Endothelial cell of umbilical vein (primary cell): Measurements from ENCODE around the gene OPRM1. TPM values are rescaled to one million over a fixed set of nuclear protein-coding genes. Genes with fewer than 3 reads are reported as not detected.

Experiments
- BruUV-seq: library from RNA; stranded (reverse); fragments of 400-500 nt; replicated peaks from 2 replicates; lab custom pipeline; 2021; lab: Mats Ljungman, UMichigan
- CTCF ChIA-PET: fragments of 300-600, 350-600 bp; sonication (Branson Sonifier 250); formaldehyde crosslinking; loops from one replicate; lab custom pipeline; 2021; ENCODE audit warnings: antibody characterized with exemption, inconsistent platforms; lab: Charles Lee
- POLR2A ChIA-PET: fragments of 300-600, 350-600 bp; sonication (Branson Sonifier 250); formaldehyde crosslinking; loops from one replicate; lab custom pipeline; 2021; ENCODE audit warnings: antibody characterized with exemption, inconsistent platforms; lab: Charles Lee
- DNase-seq: peaks from one replicate; pipeline ENCODE4 v3.0.0-alpha.2; 2011; ENCODE audit warnings: low read depth, low spot score
- FAIRE-seq: peaks from 2 replicates; lab custom pipeline; 2011; peaks lifted over from hg19 to GRCh38; lab: Jason Lieb, UNC
- H2AFZ ChIP-seq: 2 replicates; pipeline ENCODE4 v1.6.0; 2012; ENCODE audit warnings: low read depth, low read length, control low read depth, inconsistent platforms
- H3K27ac ChIP-seq: 2 replicates; pipeline ENCODE4 v1.5.1; 2011; ENCODE audit warnings: low read depth, mild to moderate bottlenecking, control low read depth, low read length, moderate library complexity; ENCODE audit not compliant: insufficient read depth
- H3K27me3 ChIP-seq, 2 experiments: 2 replicates each; pipeline versions ENCODE4 v1.6.0 to v1.6.1; 2011; ENCODE audit warnings: low read length in 2 of 2, mixed read lengths in 1 of 2; ENCODE audit not compliant: control insufficient read depth in 2 of 2, insufficient read depth in 2 of 2
- H3K36me3 ChIP-seq, 2 experiments: 2 replicates in 1 of 2; 3 replicates in 1 of 2; pipeline ENCODE4 v1.5.1; 2011; ENCODE audit warnings: low read length in 2 of 2, mild to moderate bottlenecking in 1 of 2, moderate library complexity in 1 of 2; ENCODE audit not compliant: control insufficient read depth in 2 of 2, insufficient read depth in 2 of 2; ENCODE audit errors: extremely low read depth in 1 of 2
- H3K4me1 ChIP-seq: 3 replicates; pipeline ENCODE4 v1.5.1; 2011; ENCODE audit warnings: mild to moderate bottlenecking, low read length; ENCODE audit not compliant: control insufficient read depth, insufficient read depth; ENCODE audit errors: extremely low read depth
- H3K4me2 ChIP-seq: 2 replicates; pipeline ENCODE4 v1.6.1; 2011; ENCODE audit warnings: low read length, control low read depth, mixed read lengths; ENCODE audit not compliant: insufficient read depth
- H3K4me3 ChIP-seq, 3 experiments: fragments of 200-600 bp in 1 of 3; sonication (generic), shearing (Covaris generic) in 1 of 3; replicated peaks in 1 of 3; 2 replicates each; pipeline ENCODE4 v1.5.1; 2011 to 2016; ENCODE audit warnings: control low read depth in 3 of 3, low read length in 3 of 3, mild to moderate bottlenecking in 2 of 3, inconsistent platforms in 1 of 3, low read depth in 1 of 3, moderate library complexity in 1 of 3; ENCODE audit not compliant: insufficient read depth in 1 of 3
- H3K79me2 ChIP-seq: 2 replicates; pipeline ENCODE4 v1.6.0; 2012; ENCODE audit warnings: low read length, inconsistent platforms; ENCODE audit not compliant: control insufficient read depth, insufficient read depth
- H3K9ac ChIP-seq: replicated peaks from 2 replicates; pipeline ENCODE3; 2011; ENCODE audit warnings: low read length, control low read depth; ENCODE audit not compliant: insufficient read depth; ENCODE audit errors: extremely low read depth
- H3K9me1 ChIP-seq: replicated peaks from 3 replicates; pipeline ENCODE4 v1.6.0; 2011; ENCODE audit warnings: mild to moderate bottlenecking, low read length; ENCODE audit not compliant: control insufficient read depth, insufficient read depth; ENCODE audit errors: extremely low read depth
- H3K9me3 ChIP-seq: replicated peaks from 2 replicates; pipeline ENCODE4 v1.5.1; 2012; ENCODE audit warnings: low read length, inconsistent platforms; ENCODE audit not compliant: control insufficient read depth, insufficient read depth
- H4K20me1 ChIP-seq: replicated peaks from 2 replicates; pipeline ENCODE3; 2011; ENCODE audit warnings: mild to moderate bottlenecking, low read length; ENCODE audit not compliant: control insufficient read depth, insufficient read depth; ENCODE audit errors: extremely low read depth
- CTCF ChIP-seq, 2 donors: IDR thresholded peaks; 1 replicate in 1 of 2; 2 replicates in 1 of 2; pipeline ENCODE4 v1.5.1; 2011; ENCODE audit warnings: low read length in 2 of 2, mild to moderate bottlenecking in 2 of 2, moderate library complexity in 2 of 2, control low read depth in 1 of 2, inconsistent platforms in 1 of 2, low read depth in 1 of 2; ENCODE audit not compliant: insufficient read depth in 1 of 2; ENCODE audit errors: extremely low read depth in 1 of 2
- EZH2 ChIP-seq: IDR thresholded peaks from 2 replicates; pipeline ENCODE4 v1.6.1; 2012; ENCODE audit warnings: borderline replicate concordance, low read depth, mild to moderate bottlenecking, moderate library complexity, low read length, inconsistent platforms; ENCODE audit not compliant: severe bottlenecking
- FOS ChIP-seq: IDR thresholded peaks from 2 replicates; pipeline ENCODE4 v1.6.1; 2011; ENCODE audit warnings: mild to moderate bottlenecking, low read length, moderate library complexity, borderline replicate concordance; ENCODE audit not compliant: insufficient read depth
- GATA2 ChIP-seq: IDR thresholded peaks from 2 replicates; pipeline ENCODE4 v1.7.0; 2011; ENCODE audit warnings: low read depth, mild to moderate bottlenecking, moderate library complexity, mixed read lengths, low read length; ENCODE audit not compliant: insufficient read length, insufficient read depth
- JUN ChIP-seq: IDR thresholded peaks from 2 replicates; pipeline ENCODE4 v1.6.1; 2011; ENCODE audit warnings: borderline replicate concordance, low read depth; ENCODE audit not compliant: insufficient read length, insufficient read depth
- MYC ChIP-seq: IDR thresholded peaks from one replicate; pipeline ENCODE4 v1.6.1; 2011; ENCODE audit warnings: mild to moderate bottlenecking, low read depth, low read length
- POLR2A ChIP-seq: IDR thresholded peaks from 2 replicates; pipeline ENCODE4 v1.6.1; 2012; ENCODE audit warnings: low read depth, mild to moderate bottlenecking, control low read depth, low read length
- POLR2AphosphoS5 ChIP-seq: IDR thresholded peaks from 2 replicates; pipeline ENCODE4 v1.6.1; 2012; ENCODE audit warnings: low read depth, mild to moderate bottlenecking, control low read depth, low read length, moderate library complexity; ENCODE audit not compliant: insufficient read depth
- dilution Hi-C: fragments of 300-500 bp; cut with MboI; formaldehyde crosslinking; loops from one replicate; pipeline ENCODE4 v1.15.0; 2019; ENCODE audit warnings: low sequenced_read_pairs; ENCODE audit not compliant: extremely low pct_ligation_motif_present
- intact Hi-C: fragments of 100-400 bp; cut with micrococcal nuclease; formaldehyde crosslinking; loops from one replicate; pipeline ENCODE4 v1.10.0; 2022
- polyA plus RNA-seq, 4 experiments: library from polyadenylated mRNA; depleted of rRNA in 3 of 4; stranded (reverse) in 3 of 4; unstranded in 1 of 4; fragments of >200 nt; gene quantifications; 2 replicates each; pipeline versions ENCODE4 v1.2.1 to v1.2.3, GENCODE V29; 2011 to 2012; ENCODE audit warnings: missing spikeins in 1 of 4
- total RNA-seq: library from RNA; stranded (reverse); gene quantifications from 2 replicates; pipeline ENCODE4 v1.2.3, GENCODE V29; 2021
- TF ChIP-seq, protein P1 (sequence below): IDR thresholded peaks from 2 replicates; pipeline ENCODE4 v1.6.1; 2011; ENCODE audit not compliant: insufficient read depth, insufficient read length

OPRM1 gene
- total and polyA plus RNA-seq, 2 donors (not counting 3 experiments of a cell fraction or from before 2014, with no cell fraction given): not detected

DNA sequence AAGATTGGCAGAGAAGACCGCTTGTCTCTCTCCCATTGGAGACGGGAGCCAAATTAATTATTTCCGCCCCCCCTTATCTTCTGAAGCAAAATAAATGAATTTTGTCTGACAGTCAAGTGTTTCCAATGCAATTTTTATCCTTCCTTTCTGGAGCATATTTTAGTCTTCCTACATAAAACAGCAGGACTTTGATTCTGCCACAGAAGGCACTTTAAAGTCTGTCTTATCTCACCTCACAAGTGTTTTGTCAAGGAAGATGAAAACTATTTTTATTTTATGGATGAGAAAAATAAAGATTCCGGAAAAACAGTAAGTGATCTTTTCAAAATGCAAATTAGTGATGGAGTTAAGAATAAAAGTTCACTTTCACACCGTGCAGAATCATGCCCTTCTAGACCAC, 140.4 kb downstream of the OPRM1 start:
- no peak overlapping the region for H3K9ac ChIP-seq
- CTCF ChIA-PET: no interaction called here
- dilution Hi-C loops: no loop called here
- no peak for FAIRE-seq
- no peaks in the 10 kb centered on the region for H3K9me3 ChIP-seq
- H3K27ac ChIP-seq: no peak overlapping the region
- no peak overlapping the region for H3K4me2 ChIP-seq
- H3K79me2 ChIP-seq: no peaks in the 10 kb centered on the region
- no peaks in the 10 kb centered on the region for H3K9me1 ChIP-seq
- H3K36me3 ChIP-seq: no peaks in the 10 kb centered on the region
- H3K4me3 ChIP-seq: no peak overlapping the region
- no TSS peak for BruUV-seq
- POLR2A ChIA-PET: no interaction called here
- H2AFZ ChIP-seq: no peak overlapping the region
- no peaks in the 10 kb centered on the region for H3K27me3 ChIP-seq
- DNase-seq: no peak
- intact Hi-C loops: no loop called here
- TF ChIP-seq GATA2 (no peak), JUN (no peak), FOS (no peak), POLR2AphosphoS5 (no peak), EZH2 (no peak), POLR2A (no peak), CTCF (IDR thresholded peaks at IDR 0.05; ENCODE audit: extremely low read depth in 1 of 2, insufficient read depth in 1 of 2, low read depth in 1 of 2, low read length in 2 of 2) (no peak), MYC (no peak)
- TF ChIP-seq, protein P1, sequence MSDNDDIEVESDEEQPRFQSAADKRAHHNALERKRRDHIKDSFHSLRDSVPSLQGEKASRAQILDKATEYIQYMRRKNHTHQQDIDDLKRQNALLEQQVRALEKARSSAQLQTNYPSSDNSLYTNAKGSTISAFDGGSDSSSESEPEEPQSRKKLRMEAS: no peak
- no peaks in the 10 kb centered on the region for H4K20me1 ChIP-seq
- H3K4me1 ChIP-seq: no peaks in the 10 kb centered on the region
